Jurkat, Clone E6-1 (cell line): Measurements from ENCODE around the gene CCDC78.

Source experiments
- DNase-seq: peaks from one replicate; pipeline ENCODE4 v3.0.0-alpha.2; 2011; ENCODE audit warnings: low read depth, low spot score
- H3K4me3 ChIP-seq: 2 replicates; pipeline ENCODE4 v1.5.1; 2011; ENCODE audit warnings: mild to moderate bottlenecking, low read length, control low read depth, moderate library complexity

CCDC78 gene

DNA sequence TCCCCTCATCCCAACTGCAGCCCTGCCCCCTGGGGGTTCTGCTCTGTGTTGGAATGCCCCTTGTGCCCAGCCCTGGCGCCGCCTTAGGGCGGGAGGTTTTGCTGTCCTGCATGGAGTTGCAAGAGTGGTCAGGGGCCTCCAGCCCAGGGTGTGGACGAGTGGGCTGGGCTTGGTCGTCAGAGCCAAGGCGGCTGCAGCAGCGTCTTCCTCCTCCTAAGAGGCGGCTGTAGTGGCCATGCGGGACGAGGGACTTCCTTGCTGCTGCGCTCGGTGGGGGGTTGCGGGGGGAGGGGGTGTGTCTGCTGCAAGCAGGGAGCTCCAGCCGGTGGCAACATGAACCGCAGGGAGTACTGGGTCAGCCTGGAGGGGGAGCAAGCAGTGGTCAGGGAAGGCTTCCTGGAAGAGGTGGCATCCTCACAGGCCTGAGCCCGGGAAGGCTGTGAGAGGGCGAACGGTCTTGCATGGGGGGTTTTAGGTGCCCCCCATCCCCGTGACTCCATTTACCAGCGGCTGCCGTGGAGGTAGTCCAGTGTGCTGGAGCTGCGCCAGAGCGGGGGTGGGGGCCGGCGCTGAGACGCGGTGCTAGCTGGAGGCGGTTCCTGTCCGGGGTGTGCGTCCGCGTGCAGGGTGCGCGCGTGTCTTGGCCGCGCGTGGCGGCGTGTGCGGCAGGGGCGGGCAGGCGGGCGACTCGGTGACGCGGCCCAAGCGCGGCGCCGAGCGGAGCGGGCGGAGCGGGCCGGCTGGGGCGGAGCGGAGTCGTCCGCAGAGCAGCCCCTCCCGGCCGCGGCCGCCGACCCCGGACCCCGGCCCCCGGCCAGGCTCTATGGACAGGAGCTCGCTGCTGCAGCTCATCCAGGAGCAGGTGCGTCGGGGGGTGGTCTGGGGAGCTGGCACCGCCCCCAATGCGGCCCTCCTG lies 51.0 kb downstream of the CCDC78 start, which contains the start of gene RHBDL1:
TSS of gene RHBDL1 (plus strand) at position 704 of the 916 bp plus-strand sequence. CDS start at position 824, 120 bp downstream.
- no peak within 1 kb of the TSS for H3K4me3 ChIP-seq
- no peak for DNase-seq

- H3K4me3 ChIP-seq: no peak overlapping the region
- no peak for DNase-seq
Observed at GRCh38 chr16:674214-674881, 51.9 kb downstream of the CCDC78 start.

DNA sequence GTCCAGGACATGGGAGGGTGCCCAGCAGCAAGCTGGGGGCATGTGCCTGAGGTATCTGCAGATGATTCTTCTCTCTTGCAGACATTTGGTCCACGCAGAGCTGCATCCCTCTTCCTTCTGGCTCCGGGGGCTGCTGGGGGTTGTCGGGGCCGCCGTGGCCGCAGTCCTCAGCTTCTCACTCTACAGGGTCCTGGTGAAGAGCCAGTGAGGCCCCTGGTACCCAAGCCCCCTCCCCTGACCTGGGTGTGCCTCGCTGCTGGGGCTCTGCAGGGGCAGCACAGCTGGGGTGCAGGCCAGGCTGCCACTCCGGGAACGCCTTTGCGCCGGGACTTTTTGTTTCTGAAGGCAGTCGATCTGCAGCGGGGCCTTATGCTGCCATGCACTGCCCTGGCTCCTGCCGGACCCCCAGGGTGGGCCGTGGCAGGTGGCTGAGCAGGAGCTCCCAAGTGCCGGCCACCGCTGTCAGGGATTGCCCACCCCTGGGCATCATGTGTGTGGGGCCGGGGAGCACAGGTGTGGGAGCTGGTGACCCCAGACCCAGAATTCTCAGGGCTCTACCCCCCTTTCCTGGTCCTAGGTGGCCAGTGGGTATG lies 52.7 kb downstream of the CCDC78 start:
- DNase-seq: no peak
- no peak overlapping the region for H3K4me3 ChIP-seq

DNA sequence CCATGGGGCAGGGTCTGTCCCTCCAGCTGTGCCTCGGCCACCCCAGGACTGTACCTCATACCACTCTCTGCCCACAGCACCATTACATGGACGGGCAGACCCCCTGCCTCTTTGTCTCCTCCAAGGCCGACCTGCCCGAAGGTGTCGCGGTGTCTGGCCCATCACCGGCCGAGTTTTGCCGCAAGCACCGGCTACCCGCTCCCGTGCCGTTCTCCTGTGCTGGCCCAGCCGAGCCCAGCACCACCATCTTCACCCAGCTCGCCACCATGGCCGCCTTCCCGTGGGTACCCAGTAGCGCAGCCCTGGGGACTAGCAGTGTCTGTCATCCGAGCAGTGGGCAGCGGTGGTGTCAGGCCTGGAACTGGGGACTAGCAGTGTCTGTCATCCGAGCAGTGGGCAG lies 53.4 kb downstream of the CCDC78 start:
- H3K4me3 ChIP-seq: no peak overlapping the region
- DNase-seq: no peak
